Measurements from ENCODE around the gene MEGF8. TPM values are rescaled to one million over a fixed set of nuclear protein-coding genes. Genes with fewer than 3 reads are reported as not detected.
A peak's percentile ranks its signal among the peaks of the same experiment; 100 is the strongest.

Gene MEGF8
- total and polyA plus RNA-seq, 2 of the 8 experiments (the other 6 are each of a cell fraction or from before 2014, with no cell fraction given): 13.0 to 23.7 TPM

DNA sequence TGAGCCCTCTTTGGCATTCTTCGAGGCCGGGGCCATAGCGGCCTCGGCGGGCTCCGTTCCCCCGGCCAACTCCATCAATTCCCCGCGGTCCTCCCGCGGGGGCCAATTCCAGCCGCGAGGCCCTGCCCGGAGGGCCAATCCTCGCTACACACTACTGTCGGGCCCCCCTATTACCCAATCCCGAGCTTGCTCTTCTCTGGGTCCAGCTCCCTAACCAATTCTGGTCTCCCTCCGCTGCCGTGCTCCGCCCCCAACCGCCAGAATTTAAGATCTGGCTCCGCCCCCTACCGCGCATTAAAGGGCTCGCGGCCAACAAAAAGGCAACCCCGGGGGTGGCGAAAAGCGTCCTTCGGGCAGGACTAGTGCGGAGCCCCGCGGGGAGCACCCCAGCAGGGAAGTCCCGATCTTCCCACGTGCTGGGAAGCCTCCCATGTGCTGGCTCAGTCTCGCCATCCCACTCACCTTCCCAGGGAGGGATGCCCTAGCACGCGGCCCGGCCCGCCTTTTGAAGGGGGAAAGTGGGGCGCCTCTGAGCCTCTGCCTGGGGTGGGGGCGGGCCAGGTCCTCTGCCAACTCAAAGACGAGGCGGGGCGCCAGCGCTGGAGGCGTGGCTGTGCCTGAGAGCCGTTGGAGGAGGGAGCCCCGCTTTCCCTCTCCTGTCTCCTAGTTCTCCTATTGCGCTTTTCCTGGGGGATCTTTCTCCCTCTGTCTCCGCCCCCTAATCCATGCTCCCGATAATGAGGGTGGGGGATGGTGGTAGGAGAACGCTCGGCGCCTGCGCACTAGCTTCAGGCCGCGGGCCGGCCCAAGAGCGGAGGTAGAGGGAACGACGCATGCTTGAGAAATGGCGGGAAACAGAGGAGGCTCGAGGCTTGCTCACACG lies 98.3 kb downstream of the MEGF8 start (continued):
- TF ChIP-seq JUND (IDR thresholded peaks at IDR 0.05; ENCODE audit: low read length): 0 out of 2 replicates have a peak, but pooled peaks have one; percentile 7
- peak in 1 of 2 experiments; percentile 98; a peak in 1 of 4 replicates for TF ChIP-seq HDAC2 (IDR thresholded peaks at IDR 0.05; ENCODE audit: borderline replicate concordance in 1 of 2, low read depth in 2 of 2, low read length in 2 of 2)
- TF ChIP-seq TBP (IDR thresholded peaks at IDR 0.05; ENCODE audit: low read depth, low read length): peak; percentile 91
- TF ChIP-seq, protein P1, sequence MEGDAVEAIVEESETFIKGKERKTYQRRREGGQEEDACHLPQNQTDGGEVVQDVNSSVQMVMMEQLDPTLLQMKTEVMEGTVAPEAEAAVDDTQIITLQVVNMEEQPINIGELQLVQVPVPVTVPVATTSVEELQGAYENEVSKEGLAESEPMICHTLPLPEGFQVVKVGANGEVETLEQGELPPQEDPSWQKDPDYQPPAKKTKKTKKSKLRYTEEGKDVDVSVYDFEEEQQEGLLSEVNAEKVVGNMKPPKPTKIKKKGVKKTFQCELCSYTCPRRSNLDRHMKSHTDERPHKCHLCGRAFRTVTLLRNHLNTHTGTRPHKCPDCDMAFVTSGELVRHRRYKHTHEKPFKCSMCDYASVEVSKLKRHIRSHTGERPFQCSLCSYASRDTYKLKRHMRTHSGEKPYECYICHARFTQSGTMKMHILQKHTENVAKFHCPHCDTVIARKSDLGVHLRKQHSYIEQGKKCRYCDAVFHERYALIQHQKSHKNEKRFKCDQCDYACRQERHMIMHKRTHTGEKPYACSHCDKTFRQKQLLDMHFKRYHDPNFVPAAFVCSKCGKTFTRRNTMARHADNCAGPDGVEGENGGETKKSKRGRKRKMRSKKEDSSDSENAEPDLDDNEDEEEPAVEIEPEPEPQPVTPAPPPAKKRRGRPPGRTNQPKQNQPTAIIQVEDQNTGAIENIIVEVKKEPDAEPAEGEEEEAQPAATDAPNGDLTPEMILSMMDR (IDR thresholded peaks at IDR 0.05; ENCODE audit: control extremely low read depth in 1 of 3, insufficient read depth in 1 of 3, low read depth in 1 of 3, low read length in 3 of 3): no peak
- TF ChIP-seq YY1 (IDR thresholded peaks at IDR 0.05; ENCODE audit: low read depth, low read length): no peak
- TF ChIP-seq POLR2AphosphoS5 (IDR thresholded peaks at IDR 0.05; ENCODE audit: low read depth, low read length): 0 out of 2 replicates have a peak, but pooled peaks have one; percentile 40
- TF ChIP-seq POLR2A (IDR thresholded peaks at IDR 0.05; ENCODE audit: control extremely low read depth in 1 of 2, low read depth in 2 of 2, low read length in 2 of 2): peak in 1 of 2 experiments; percentile 69; a peak in 1 of 3 replicates
- TF ChIP-seq KDM1A (IDR thresholded peaks at IDR 0.05; ENCODE audit: borderline replicate concordance, low read length): no peak
- TF ChIP-seq, protein P2, sequence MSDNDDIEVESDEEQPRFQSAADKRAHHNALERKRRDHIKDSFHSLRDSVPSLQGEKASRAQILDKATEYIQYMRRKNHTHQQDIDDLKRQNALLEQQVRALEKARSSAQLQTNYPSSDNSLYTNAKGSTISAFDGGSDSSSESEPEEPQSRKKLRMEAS (IDR thresholded peaks at IDR 0.05): peak; percentile 100
- peak; percentile 23 for TF ChIP-seq KDM4A (IDR thresholded peaks at IDR 0.05; ENCODE audit: low read depth, low read length, severe bottlenecking)
- peak; percentile 48 for TF ChIP-seq NRF1 (IDR thresholded peaks at IDR 0.05; ENCODE audit: low read depth, low read length)
